Prostate gland (tissue), 2 donors: ENCODE results near the gene PCDH9.

Experiments used
- POLR2A ChIP-seq: fragments of 450-650 bp; IDR thresholded peaks from one replicate; pipeline ENCODE4 v1.6.1; 2016; ENCODE audit warnings: antibody characterized with exemption, mild to moderate bottlenecking
- POLR2AphosphoS5 ChIP-seq: sonication (generic); formaldehyde crosslinking; IDR thresholded peaks from one replicate; pipeline ENCODE4 v1.6.1; 2017; ENCODE audit warnings: antibody characterized with exemption
- TF ChIP-seq, protein P1 (sequence below), 4 experiments: fragments of 200-600 bp in 2 of 4; fragments of 450-650 bp in 2 of 4; sonication (generic) in 2 of 4; IDR thresholded peaks; 1 replicate in 3 of 4; 2 replicates in 1 of 4; pipeline ENCODE4 v1.5.1; 2016 to 2019; ENCODE audit warnings: antibody characterized with exemption in 4 of 4, mild to moderate bottlenecking in 2 of 4, moderate library complexity in 2 of 4

DNA sequence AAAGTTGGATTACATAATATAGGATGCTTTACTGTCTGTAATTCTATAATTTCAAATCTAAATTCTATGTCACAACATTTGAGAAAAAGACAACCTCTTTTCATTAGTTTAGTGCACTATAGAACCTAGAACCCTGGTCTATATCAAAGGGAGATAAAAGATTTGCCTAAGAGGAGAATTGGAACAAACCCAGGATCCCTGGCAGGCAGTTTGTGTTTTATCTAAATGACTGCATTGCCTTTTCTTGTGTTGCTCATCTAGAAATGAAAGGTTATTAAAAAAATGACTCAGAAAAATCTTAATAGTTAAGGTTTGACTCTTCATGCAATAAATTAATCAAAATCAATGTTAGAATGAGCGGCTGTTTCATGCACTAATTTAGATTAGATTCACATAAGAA is 96.7 kb downstream of the PCDH9 start:
- TF ChIP-seq POLR2AphosphoS5 (no peak), POLR2A (no peak)
- TF ChIP-seq, protein P1, sequence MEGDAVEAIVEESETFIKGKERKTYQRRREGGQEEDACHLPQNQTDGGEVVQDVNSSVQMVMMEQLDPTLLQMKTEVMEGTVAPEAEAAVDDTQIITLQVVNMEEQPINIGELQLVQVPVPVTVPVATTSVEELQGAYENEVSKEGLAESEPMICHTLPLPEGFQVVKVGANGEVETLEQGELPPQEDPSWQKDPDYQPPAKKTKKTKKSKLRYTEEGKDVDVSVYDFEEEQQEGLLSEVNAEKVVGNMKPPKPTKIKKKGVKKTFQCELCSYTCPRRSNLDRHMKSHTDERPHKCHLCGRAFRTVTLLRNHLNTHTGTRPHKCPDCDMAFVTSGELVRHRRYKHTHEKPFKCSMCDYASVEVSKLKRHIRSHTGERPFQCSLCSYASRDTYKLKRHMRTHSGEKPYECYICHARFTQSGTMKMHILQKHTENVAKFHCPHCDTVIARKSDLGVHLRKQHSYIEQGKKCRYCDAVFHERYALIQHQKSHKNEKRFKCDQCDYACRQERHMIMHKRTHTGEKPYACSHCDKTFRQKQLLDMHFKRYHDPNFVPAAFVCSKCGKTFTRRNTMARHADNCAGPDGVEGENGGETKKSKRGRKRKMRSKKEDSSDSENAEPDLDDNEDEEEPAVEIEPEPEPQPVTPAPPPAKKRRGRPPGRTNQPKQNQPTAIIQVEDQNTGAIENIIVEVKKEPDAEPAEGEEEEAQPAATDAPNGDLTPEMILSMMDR (IDR thresholded peaks at IDR 0.05): no peak
